ENCODE measurements around the gene LSM7.

DNA sequence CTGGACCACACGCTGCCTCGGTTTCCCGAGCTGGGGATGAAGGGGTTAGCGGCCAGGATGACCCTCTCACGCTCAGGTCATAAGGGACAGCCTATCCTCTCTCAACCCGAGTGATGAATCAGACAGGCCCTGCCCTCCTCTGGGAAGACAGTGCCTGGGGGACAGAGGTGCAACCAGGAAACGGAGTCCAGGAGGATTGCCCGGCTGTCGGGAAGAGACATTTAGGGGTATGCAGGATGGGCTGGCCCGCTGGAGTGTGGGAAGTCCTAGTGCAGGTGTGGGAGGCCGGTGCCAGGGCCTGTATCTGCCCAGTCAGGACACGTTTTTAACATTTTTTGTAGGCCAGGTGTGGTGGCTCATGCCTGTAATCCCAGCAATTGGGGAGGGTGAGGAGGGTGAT is 8.3 kb downstream of the LSM7 start:
- TF ChIP-seq, protein P1, sequence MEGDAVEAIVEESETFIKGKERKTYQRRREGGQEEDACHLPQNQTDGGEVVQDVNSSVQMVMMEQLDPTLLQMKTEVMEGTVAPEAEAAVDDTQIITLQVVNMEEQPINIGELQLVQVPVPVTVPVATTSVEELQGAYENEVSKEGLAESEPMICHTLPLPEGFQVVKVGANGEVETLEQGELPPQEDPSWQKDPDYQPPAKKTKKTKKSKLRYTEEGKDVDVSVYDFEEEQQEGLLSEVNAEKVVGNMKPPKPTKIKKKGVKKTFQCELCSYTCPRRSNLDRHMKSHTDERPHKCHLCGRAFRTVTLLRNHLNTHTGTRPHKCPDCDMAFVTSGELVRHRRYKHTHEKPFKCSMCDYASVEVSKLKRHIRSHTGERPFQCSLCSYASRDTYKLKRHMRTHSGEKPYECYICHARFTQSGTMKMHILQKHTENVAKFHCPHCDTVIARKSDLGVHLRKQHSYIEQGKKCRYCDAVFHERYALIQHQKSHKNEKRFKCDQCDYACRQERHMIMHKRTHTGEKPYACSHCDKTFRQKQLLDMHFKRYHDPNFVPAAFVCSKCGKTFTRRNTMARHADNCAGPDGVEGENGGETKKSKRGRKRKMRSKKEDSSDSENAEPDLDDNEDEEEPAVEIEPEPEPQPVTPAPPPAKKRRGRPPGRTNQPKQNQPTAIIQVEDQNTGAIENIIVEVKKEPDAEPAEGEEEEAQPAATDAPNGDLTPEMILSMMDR (conservative IDR thresholded peaks at IDR 0.05; ENCODE audit: low read length) = no peak
- TF ChIP-seq EZH2phosphoT487 (IDR thresholded peaks at IDR 0.05; ENCODE audit: borderline replicate concordance, low read depth, low read length) = no peak

All from OCI-LY7 (cell line).